GM06990 (cell line): ENCODE measurements around the gene ERC2.

ENCODE experiments used
- DNase-seq: peaks from one replicate; pipeline ENCODE4 v3.0.0-alpha.2; 2011; ENCODE audit not compliant: insufficient read length; ENCODE audit errors: extremely low read depth
- H3K27me3 ChIP-seq: replicated peaks from 2 replicates; pipeline ENCODE4 v1.6.0; 2011; ENCODE audit warnings: low read length; ENCODE audit not compliant: control insufficient read depth, insufficient read depth
- H3K36me3 ChIP-seq: 2 replicates; pipeline ENCODE4 v1.5.1; 2011; ENCODE audit warnings: low read length; ENCODE audit not compliant: control insufficient read depth, insufficient read depth
- H3K4me3 ChIP-seq: replicated peaks from 2 replicates; pipeline ENCODE4 v1.5.1; 2011; ENCODE audit warnings: low read depth, mild to moderate bottlenecking, control low read depth, low read length
- TF ChIP-seq, protein P1 (sequence below): IDR thresholded peaks from 2 replicates; pipeline ENCODE4 v1.5.1; 2011; ENCODE audit warnings: low read length, control low read depth, mild to moderate bottlenecking, inconsistent platforms; ENCODE audit not compliant: insufficient read depth, poor library complexity, severe bottlenecking

ERC2 gene

GRCh38 chr3:56219894-56220805, 248.1 kb downstream of the ERC2 start:
- Histone ChIP-seq H3K27me3 (no peaks in the 10 kb centered on the region), H3K4me3 (no peak overlapping the region), H3K36me3 (no peaks in the 10 kb centered on the region)
- TF ChIP-seq, protein P1, sequence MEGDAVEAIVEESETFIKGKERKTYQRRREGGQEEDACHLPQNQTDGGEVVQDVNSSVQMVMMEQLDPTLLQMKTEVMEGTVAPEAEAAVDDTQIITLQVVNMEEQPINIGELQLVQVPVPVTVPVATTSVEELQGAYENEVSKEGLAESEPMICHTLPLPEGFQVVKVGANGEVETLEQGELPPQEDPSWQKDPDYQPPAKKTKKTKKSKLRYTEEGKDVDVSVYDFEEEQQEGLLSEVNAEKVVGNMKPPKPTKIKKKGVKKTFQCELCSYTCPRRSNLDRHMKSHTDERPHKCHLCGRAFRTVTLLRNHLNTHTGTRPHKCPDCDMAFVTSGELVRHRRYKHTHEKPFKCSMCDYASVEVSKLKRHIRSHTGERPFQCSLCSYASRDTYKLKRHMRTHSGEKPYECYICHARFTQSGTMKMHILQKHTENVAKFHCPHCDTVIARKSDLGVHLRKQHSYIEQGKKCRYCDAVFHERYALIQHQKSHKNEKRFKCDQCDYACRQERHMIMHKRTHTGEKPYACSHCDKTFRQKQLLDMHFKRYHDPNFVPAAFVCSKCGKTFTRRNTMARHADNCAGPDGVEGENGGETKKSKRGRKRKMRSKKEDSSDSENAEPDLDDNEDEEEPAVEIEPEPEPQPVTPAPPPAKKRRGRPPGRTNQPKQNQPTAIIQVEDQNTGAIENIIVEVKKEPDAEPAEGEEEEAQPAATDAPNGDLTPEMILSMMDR = no peak
- no peak for DNase-seq

DNA sequence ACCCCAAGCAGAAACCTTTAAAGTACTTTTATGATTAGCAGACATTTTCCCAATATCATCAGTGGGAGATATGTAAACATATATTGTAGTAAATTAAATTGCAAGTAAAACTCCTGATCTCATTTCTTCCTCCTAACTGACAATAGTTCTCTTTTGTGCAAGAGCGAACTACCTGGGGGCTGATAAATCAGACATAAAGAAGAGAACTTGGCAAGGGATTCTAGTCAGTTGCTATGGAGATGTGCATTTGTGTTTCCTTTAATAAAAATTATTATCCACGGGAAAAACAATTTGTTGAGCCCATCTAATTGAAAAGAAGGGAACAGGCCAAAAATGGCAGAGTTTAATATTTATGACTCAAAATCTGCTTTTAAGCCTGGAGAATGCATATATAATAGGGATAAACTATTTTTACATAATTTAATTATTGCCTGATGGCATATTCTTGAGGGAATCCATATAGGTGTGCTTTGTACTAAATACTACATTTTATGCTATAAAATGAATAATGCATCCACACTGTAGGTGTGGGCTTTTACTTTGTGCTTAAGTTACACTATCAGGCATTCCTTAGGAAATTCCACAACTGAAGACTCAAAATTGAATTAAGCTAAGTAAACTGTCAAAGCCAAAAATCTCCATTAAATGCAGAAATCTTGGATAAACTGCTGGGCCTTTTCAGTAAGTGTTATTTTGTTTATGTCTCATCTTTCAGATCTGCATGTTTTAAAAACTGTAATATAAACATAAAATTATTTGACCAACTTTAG, 258.1 kb downstream of the ERC2 start:
- TF ChIP-seq, protein P1 = no peak
- H3K36me3 ChIP-seq = no peaks in the 10 kb centered on the region
- no peaks in the 10 kb centered on the region for H3K27me3 ChIP-seq
- H3K4me3 ChIP-seq = no peak overlapping the region
- no peak for DNase-seq

GRCh38 chr3:56207922-56208321, 260.3 kb downstream of the ERC2 start:
- TF ChIP-seq, protein P1 = no peak
- Histone ChIP-seq H3K4me3 (no peak overlapping the region), H3K36me3 (no peaks in the 10 kb centered on the region), H3K27me3 (no peaks in the 10 kb centered on the region)
- no peak for DNase-seq

DNA sequence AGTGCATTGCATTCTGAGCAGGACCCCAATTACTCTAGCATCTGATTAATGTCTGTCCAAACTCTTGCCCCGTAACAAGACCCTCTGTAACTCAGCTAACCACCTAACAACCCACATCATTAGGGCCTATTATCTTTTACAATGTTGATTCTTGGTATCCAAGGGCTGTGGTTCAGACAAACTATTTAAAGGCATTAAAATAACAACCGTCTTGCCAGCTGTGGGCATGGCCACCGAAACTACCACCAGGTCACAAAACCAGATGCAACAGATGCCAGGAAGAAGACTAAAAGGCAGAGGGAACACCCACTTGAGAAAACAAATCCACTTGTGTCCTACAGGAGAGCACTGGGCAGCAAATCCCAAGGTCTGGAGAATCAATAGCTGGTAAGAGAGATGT, 262.9 kb downstream of the ERC2 start:
- Histone ChIP-seq H3K4me3 (no peak overlapping the region), H3K36me3 (no peaks in the 10 kb centered on the region), H3K27me3 (peaks cover 1% of the 10 kb centered on the region; the same call in 1 of the 2 replicates)
- TF ChIP-seq, protein P1 = no peak
- DNase-seq = no peak

DNA sequence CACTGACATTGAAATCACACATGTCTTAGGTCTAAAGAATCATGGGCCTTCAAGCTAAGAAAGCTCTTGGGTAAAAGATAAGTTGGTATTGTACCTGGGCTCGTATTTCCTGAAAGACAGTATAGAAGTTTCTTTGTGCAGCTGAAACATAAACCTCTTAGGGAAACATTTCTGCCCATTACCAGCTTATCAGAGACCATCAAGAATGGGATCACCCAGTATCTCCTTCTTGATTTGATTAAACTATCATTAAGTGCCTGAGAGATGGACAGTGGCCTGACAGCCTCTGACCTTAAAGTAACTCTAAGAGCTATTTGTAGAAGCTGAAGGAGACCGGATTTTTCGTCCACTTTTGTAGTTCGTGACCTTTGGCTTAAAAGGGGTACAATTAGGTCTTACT, 265.3 kb downstream of the ERC2 start:
- Histone ChIP-seq H3K36me3 (no peaks in the 10 kb centered on the region), H3K4me3 (no peak overlapping the region), H3K27me3 (peaks cover 1% of the 10 kb centered on the region; the same call in 1 of the 2 replicates)
- no peak for DNase-seq
- TF ChIP-seq, protein P1 = no peak
